Loucy (cell line): Measurements from ENCODE around the gene WASHC2C.
"Not testable (repeated sequence)": the region's sequence is repeated elsewhere in the genome, so short reads cannot be mapped to it uniquely, and the experiment has no call there.

Source experiments
- EZH2phosphoT487 ChIP-seq: fragments of 200-600 bp; IDR thresholded peaks from 2 replicates; pipeline ENCODE4 v1.6.1; 2018; ENCODE audit warnings: antibody characterized with exemption, mild to moderate bottlenecking, moderate library complexity, borderline replicate concordance
- TF ChIP-seq, protein P1 (sequence below): fragments of 200-600 bp; sonication (generic); conservative IDR thresholded peaks from 2 replicates; pipeline ENCODE4 v1.5.1; 2014; ENCODE audit warnings: mild to moderate bottlenecking, antibody characterized with exemption, low read length

DNA sequence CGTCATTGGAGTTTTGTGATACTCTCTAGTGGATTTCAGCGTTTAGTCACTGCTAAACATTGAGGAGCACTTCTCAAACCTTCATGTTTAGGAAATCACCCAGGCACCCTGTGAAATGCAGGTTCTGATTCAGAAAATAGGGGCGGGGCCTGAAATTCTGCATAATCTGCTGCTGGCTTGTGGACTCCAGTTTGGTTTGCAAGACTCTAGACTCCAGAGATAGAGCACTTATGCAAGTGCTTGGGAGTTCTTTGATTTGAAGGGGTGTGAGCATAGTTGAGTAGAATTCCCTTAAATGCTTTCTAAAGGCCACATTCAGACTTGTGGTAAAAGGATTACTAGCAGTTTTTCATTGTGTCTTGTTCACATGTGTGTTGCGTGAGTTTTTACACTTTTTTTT is 41.3 kb downstream of the WASHC2C start:
- TF ChIP-seq, protein P1, sequence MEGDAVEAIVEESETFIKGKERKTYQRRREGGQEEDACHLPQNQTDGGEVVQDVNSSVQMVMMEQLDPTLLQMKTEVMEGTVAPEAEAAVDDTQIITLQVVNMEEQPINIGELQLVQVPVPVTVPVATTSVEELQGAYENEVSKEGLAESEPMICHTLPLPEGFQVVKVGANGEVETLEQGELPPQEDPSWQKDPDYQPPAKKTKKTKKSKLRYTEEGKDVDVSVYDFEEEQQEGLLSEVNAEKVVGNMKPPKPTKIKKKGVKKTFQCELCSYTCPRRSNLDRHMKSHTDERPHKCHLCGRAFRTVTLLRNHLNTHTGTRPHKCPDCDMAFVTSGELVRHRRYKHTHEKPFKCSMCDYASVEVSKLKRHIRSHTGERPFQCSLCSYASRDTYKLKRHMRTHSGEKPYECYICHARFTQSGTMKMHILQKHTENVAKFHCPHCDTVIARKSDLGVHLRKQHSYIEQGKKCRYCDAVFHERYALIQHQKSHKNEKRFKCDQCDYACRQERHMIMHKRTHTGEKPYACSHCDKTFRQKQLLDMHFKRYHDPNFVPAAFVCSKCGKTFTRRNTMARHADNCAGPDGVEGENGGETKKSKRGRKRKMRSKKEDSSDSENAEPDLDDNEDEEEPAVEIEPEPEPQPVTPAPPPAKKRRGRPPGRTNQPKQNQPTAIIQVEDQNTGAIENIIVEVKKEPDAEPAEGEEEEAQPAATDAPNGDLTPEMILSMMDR: not testable (repeated sequence)
- TF ChIP-seq EZH2phosphoT487: not testable (repeated sequence)
